GM12864 (cell line): ENCODE measurements around the gene TAS2R14.

Source experiments
- DNase-seq: peaks from one replicate; pipeline ENCODE4 v3.0.0-alpha.2; 2011; ENCODE audit warnings: low read depth
- H3K4me3 ChIP-seq: 2 replicates; pipeline ENCODE4 v1.5.1; 2011; ENCODE audit warnings: mild to moderate bottlenecking, low read depth, low read length, control low read depth
- CTCF ChIP-seq: IDR thresholded peaks from 2 replicates; pipeline ENCODE4 v1.5.1; 2011; ENCODE audit warnings: low read depth, mild to moderate bottlenecking, moderate library complexity, low read length, control low read depth, inconsistent platforms; ENCODE audit errors: missing control alignments

Gene TAS2R14

DNA sequence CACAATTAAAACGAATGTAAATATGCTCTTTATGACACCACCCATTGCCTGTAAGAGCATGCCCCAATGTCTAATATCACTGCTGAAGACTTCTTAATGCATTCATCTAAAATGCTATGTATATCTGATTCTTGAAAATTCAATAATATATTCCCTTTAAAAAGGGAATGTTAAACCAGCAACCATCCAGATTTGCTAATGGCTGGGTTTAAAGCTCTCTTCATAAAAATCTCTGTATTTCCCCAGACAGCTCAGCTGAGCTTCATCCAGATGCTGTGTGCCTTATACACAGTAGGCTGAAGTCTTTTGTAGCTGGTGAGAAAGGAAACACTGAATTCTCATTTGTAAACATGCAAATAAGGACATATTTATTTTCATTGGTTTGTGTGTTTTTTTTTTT lies at the start of gene TAS2R14:
Gene TAS2R14, minus strand, starts transcription at position 101 of the 400 bp plus-strand sequence. Its CDS starts 56 bp downstream, at position 45.
- H3K4me3 ChIP-seq: no peak within 1 kb of the TSS
- no peak for TF ChIP-seq CTCF
- DNase-seq: no peak

GRCh38 chr12:10986812-10987211 lies 47.7 kb upstream of the TAS2R14 start, which contains the start of gene TAS2R50:
TSS of gene TAS2R50 (minus strand) at chr12:10986912. CDS start at chr12:10986860, 52 bp downstream.
- DNase-seq: no peak
- TF ChIP-seq CTCF: no peak

DNA sequence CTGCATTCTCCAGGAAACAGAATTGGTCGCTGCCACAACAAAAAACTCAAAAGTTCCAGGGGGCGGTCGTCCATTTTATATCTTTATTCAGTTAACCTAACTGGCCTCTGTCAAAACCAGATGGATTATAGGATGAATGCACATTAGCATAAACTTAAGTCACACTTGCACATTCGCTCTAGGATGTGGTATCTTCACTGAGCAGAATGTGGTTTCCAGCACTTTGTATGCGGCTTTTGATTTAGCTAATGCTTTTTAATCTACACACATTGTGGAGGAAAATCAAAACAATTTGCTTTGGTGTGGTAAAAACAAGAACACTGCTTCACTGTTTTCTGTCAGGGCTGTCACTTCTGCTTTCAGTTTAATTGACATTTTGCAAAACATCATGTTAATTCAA lies 43.2 kb upstream of the TAS2R14 start:
- TF ChIP-seq CTCF: no peak

More at GRCh38 chr12:10986812-10987211, 47.7 kb upstream of the TAS2R14 start, which contains the start of gene TAS2R50:
- H3K4me3 ChIP-seq: no peak within 1 kb of the TSS

GRCh38 chr12:10974965-10975364 lies 35.9 kb upstream of the TAS2R14 start:
- no peak for TF ChIP-seq CTCF
- H3K4me3 ChIP-seq: no peak overlapping the region
- no peak for DNase-seq

More for the DNA sequence above, 43.2 kb upstream of the TAS2R14 start:
- DNase-seq: no peak
- no peak overlapping the region for H3K4me3 ChIP-seq

DNA sequence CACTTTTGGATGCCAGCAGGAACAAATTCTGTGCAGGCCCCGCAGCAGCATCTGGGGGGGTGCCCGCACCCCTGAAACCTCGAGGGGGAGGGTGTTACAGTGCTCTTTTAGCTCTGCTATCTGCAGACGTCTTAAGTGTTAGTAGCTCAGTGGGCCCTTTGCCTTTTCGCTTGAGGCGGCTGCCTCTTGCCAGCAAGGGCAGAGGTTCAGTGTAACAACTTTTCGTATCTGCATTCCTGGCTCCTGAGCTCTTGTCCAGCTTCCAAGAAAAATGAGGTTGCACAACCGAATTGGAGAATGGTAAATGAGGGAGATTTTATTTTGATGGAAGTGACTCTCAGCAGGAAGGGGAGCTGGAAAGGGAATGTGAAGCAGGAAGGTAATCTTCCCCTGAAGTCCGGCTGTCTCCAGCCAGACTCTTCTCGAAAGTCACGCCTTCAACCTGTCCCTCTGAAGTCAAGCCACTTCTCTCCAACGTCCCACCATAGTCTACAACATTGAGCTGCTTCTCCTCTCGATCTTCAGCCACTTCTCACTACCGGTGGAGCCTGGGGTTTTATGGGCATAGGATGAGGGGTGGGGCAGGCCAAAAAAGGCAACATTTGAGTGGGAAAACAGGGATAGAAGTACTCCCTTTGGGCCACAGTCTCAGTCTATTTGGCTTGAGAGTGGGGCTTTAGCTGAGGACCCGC lies 29.8 kb upstream of the TAS2R14 start:
- DNase-seq: no peak
- no peak overlapping the region for H3K4me3 ChIP-seq
- no peak for TF ChIP-seq CTCF

DNA sequence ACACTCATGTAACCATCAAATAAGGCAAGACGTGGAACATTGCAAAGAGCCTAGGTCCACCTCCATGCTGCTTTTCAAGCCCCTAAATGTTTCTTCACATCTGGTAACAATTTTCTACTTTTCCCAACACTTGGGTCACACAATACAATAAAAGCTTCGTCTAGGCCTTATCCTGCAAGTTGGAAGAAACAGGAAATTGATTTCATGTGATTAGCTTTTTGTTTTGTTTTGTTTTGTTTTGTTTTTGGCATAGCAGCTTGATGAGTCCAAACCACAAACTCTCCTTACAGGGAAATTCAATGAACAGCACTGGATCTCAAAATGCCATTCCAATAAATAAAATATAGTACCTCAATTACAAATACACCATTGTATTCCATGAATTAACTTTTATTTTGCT lies 28.3 kb upstream of the TAS2R14 start:
- no peak for DNase-seq
- H3K4me3 ChIP-seq: no peak overlapping the region
- no peak for TF ChIP-seq CTCF

DNA sequence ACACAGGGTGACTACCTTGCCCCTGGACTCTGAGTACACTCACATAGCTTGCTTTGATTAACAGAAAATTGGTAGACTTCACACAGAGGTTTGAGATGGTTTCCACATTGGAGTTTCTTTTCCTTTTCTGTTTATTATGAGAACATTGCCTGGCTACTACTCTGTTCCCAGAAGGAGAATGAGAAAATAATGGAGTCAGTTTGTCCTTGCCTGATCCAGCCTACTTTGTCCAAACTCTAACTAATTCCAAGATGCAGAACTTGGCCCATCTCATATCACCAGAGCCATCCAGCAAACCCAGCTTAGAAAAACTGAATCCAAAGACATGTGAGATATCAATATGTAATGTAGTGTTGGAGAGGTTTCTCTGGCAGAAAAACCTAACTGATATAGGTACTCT lies 27.3 kb upstream of the TAS2R14 start:
- no peak overlapping the region for H3K4me3 ChIP-seq
- TF ChIP-seq CTCF: no peak
- no peak for DNase-seq
